ENCODE measurements around the gene TH. TPM values are rescaled to one million over a fixed set of nuclear protein-coding genes. Genes with fewer than 3 reads are reported as not detected.

Gene TH
- total RNA-seq, 1 donor from 2014 or later: not detected

DNA sequence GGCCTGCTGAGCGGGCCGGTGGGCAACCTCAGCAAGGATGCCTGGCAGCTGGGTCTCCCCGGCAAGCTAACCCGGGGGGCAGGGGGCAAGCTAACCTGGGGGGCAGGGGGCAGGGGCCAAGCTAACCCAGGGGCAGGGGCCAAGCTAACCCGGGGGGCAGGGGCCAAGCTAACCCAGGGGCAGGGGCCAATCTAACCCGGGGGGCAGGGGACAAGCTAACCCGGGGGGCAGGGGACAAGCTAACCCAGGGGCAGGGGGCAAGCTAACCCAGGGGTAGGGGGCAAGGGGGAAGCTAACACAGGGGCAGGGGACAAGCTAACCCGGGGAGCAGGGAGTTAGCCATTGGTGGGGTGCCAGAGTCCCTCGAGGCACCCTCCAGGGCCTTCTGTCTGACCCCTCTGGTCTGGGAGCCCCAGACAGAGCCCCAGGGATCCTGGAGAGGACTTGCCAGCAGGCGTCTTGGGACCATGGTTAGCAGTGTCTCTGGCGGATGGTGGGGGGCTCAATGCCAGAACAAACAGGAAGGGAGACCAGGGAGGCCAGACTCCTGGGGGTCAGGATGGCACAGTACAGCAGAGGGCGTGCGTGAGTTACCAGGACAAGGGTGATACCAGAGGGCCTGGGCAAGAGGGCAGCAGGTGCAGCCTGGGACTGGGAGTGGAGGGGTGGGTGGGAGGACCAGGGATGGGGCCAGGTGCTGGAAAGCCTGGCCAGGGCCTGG is 48.5 kb downstream of the TH start:
- TF ChIP-seq, protein P1, sequence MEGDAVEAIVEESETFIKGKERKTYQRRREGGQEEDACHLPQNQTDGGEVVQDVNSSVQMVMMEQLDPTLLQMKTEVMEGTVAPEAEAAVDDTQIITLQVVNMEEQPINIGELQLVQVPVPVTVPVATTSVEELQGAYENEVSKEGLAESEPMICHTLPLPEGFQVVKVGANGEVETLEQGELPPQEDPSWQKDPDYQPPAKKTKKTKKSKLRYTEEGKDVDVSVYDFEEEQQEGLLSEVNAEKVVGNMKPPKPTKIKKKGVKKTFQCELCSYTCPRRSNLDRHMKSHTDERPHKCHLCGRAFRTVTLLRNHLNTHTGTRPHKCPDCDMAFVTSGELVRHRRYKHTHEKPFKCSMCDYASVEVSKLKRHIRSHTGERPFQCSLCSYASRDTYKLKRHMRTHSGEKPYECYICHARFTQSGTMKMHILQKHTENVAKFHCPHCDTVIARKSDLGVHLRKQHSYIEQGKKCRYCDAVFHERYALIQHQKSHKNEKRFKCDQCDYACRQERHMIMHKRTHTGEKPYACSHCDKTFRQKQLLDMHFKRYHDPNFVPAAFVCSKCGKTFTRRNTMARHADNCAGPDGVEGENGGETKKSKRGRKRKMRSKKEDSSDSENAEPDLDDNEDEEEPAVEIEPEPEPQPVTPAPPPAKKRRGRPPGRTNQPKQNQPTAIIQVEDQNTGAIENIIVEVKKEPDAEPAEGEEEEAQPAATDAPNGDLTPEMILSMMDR (IDR thresholded peaks at IDR 0.05; ENCODE audit: insufficient read depth, low read length, poor library complexity, severe bottlenecking): no peak
- Histone ChIP-seq H3K4me3 (ENCODE audit: low read depth, low read length) (no peak overlapping the region), H3K27me3 (ENCODE audit: control insufficient read depth, insufficient read depth, low read length) (peaks cover 17% of the 10 kb centered on the region), H3K36me3 (ENCODE audit: control insufficient read depth, insufficient read depth, low read length) (no peaks in the 10 kb centered on the region)
- DNase-seq (ENCODE audit: low read depth): no peak

DNA sequence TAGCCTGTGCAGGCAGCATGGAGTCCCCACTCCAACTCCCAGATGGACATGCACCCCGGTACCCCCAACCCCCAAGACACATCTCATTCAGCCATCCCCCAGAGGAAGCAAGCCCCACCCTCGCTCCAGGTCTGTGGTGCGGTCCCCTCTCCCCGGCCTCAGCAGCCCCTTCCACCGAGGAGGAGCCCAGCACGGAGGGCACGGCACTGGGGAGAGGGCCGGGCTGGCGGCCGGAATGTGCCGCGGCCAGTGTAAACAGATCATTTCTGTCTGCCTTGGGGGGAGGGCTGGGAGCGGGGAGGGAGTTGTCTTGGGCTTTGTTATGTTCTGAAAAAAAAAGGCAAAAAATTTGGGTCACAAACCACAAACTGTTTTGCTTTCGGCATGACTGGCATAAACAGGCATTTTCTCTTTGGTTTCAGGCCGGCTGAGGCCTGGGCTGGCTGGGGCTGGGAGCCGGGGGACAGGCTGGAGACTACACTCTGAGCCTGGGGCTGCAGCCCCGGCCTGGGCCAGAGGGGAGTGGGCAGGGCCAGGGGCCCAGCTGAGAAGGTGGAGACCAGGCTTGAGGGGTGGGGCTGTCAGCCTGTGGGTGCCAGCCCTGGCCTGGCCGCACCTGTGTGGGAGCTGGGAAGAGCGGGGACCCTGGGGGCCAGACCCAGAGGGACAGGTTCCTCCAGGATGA is 49.3 kb downstream of the TH start:
- H3K36me3 ChIP-seq (ENCODE audit: control insufficient read depth, insufficient read depth, low read length): no peaks in the 10 kb centered on the region
- DNase-seq (ENCODE audit: low read depth): no peak
- peaks cover 14% of the 10 kb centered on the region for H3K27me3 ChIP-seq (ENCODE audit: control insufficient read depth, insufficient read depth, low read length)
- TF ChIP-seq, protein P1 (IDR thresholded peaks at IDR 0.05; ENCODE audit: insufficient read depth, low read length, poor library complexity, severe bottlenecking): no peak
- no peak overlapping the region for H3K4me3 ChIP-seq (ENCODE audit: low read depth, low read length)

DNA sequence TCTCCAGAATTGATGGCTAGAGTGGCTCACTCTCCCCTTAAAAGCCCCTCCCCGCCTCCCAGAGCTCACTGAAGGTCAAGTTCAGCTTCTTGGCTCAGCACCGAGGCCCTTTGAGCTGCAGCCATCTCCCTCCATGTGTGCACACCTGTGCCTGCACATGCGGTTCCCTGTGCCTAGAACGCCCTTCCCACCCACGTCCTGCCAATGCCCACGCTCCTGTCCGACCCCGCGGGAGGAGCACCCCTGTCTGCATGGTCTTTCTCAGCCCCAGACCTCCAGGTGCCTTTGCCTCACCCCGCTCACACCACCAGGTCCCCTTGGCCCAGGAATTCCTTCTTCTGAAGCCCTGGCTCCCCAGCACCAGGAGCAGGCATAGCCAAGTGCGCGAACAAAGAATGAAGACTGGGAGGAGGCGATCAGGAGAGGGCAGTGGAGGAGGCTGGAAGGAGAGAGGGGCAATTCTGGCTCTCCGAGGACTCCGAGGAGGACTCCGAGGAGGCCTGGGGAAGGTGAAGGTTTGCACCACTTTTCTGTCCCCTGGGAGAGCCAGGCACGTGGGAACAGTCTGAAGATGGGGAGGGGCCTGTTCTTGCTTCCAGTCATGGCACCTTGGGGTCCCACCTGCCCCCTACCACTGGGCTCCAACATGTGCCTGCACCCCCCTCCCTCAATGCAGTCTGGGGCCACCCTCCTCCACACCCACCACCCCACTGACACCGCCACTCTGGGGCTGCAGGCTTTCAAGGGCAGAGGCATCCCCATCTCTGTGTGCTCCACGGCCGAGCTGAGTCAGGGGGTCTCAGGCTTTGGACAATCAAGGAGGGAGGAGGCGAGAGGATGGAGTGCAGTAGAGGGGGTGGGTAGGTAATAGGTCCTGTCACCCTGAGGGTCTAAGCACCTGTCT is 50.1 kb downstream of the TH start:
- H3K4me3 ChIP-seq (ENCODE audit: low read depth, low read length): no peak overlapping the region
- TF ChIP-seq, protein P1 (IDR thresholded peaks at IDR 0.05; ENCODE audit: insufficient read depth, low read length, poor library complexity, severe bottlenecking): no peak
- DNase-seq (ENCODE audit: low read depth): no peak
- H3K36me3 ChIP-seq (ENCODE audit: control insufficient read depth, insufficient read depth, low read length): no peaks in the 10 kb centered on the region
- H3K27me3 ChIP-seq (ENCODE audit: control insufficient read depth, insufficient read depth, low read length): peaks cover 14% of the 10 kb centered on the region

DNA sequence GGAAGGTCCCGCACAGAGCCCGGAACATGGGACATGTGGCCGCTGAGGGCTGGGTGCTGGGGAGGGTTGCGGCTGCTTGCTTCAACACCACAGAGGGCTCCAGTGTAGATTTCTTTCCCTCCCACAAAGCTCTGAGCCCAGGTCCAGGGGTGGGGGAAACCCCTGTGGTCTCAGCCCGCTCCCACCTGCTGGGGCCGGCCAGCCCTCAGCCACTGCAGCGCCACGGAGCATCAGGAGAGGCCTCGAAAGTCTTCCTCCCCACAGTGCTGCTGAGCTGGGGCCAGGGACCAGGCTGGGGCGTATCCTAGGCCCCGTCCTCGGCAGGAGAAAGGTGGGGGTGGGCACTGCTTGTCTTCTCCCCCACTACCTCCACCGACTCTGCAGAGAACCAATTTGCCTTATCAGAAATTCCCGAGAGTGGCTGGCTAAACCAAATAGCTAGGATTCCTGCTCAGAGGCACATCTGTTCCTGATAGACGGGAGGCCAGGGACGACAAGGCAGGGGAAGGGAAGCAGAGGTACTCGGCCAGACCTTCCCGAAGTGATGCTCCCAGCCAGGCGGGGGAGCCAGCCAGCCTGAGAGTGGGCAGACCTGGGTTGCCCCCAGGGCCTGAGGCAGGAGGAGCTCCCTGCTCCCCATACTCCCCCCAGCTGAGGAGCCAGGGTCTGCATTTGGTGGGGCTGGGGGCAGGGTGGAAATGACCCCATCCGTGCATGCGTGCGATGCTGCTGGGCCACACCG is 51.1 kb downstream of the TH start:
- Histone ChIP-seq H3K4me3 (ENCODE audit: low read depth, low read length) (no peak overlapping the region), H3K36me3 (ENCODE audit: control insufficient read depth, insufficient read depth, low read length) (no peaks in the 10 kb centered on the region), H3K27me3 (ENCODE audit: control insufficient read depth, insufficient read depth, low read length) (peaks cover 14% of the 10 kb centered on the region)
- no peak for DNase-seq (ENCODE audit: low read depth)
- TF ChIP-seq, protein P1 (IDR thresholded peaks at IDR 0.05; ENCODE audit: insufficient read depth, low read length, poor library complexity, severe bottlenecking): no peak

DNA sequence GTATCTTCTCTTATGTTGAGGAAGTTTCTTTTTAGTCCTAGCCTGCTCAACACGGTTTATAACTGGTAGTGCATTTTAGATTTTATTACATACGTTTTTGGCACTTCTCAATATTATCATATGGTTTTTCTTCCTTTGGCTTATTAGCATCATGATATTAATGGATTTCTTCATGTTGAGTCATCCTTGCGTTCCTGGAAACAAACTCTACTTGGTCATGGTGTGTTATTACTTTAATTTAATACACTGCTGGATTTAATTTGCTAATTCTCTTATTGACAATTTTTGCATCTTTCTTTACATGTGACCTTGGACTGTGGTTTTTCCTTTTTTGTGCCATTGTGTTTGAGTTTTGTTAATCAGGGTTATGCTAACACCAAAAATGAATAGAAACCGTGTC is 52.9 kb downstream of the TH start:
- TF ChIP-seq, protein P1 (IDR thresholded peaks at IDR 0.05; ENCODE audit: insufficient read depth, low read length, poor library complexity, severe bottlenecking): no peak
- H3K4me3 ChIP-seq (ENCODE audit: low read depth, low read length): no peak overlapping the region
- no peaks in the 10 kb centered on the region for H3K36me3 ChIP-seq (ENCODE audit: control insufficient read depth, insufficient read depth, low read length)
- H3K27me3 ChIP-seq (ENCODE audit: control insufficient read depth, insufficient read depth, low read length): peaks cover 11% of the 10 kb centered on the region
- no peak for DNase-seq (ENCODE audit: low read depth)
